H1 (cell line): ENCODE measurements around the gene WEE2. TPM values are rescaled to one million over a fixed set of nuclear protein-coding genes. Genes with fewer than 3 reads are reported as not detected.

Experiments
- CTCF ChIA-PET: fragments of 300-600 bp; sonication (Branson Sonifier 250); formaldehyde crosslinking; loops from one replicate; lab custom pipeline; 2021; ENCODE audit not compliant: partially characterized antibody; lab: Charles Lee
- POLR2A ChIA-PET: fragments of 300-600 bp; sonication (Branson Sonifier 250); formaldehyde crosslinking; loops from one replicate; lab custom pipeline; 2021; ENCODE audit warnings: inconsistent platforms; ENCODE audit not compliant: partially characterized antibody; lab: Charles Lee
- DNase-seq, 2 experiments: peaks; one replicate each; pipeline versions ENCODE4 v3.0.0 to v3.0.0-alpha.2; 2010 to 2022; ENCODE audit warnings: low spot score in 2 of 2, low read depth in 1 of 2, mixed read lengths in 1 of 2
- FAIRE-seq: peaks from 2 replicates; lab custom pipeline; 2011; peaks lifted over from hg19 to GRCh38; lab: Jason Lieb, UNC
- H2AFZ ChIP-seq: 2 replicates; pipeline ENCODE4 v1.8.1; 2012; ENCODE audit warnings: low read length, inconsistent platforms
- H2AK5ac ChIP-seq: 2 replicates; pipeline ENCODE4 v1.6.1; 2013; ENCODE audit warnings: low read depth, low read length
- H2BK120ac ChIP-seq: replicated peaks from 2 replicates; pipeline ENCODE3; 2013; ENCODE audit warnings: low read depth, low read length, inconsistent platforms
- H2BK12ac ChIP-seq: 2 replicates; pipeline ENCODE4 v1.6.1; 2013; ENCODE audit warnings: low read depth, low read length
- H2BK15ac ChIP-seq: 2 replicates; pipeline ENCODE4 v1.6.1; 2013; ENCODE audit warnings: low read length
- H2BK20ac ChIP-seq: 2 replicates; pipeline ENCODE4 v1.6.1; 2013; ENCODE audit warnings: low read length
- H2BK5ac ChIP-seq: 2 replicates; pipeline ENCODE4 v1.6.1; 2013; ENCODE audit warnings: low read depth, low read length
- H3K14ac ChIP-seq: 2 replicates; pipeline ENCODE4 v1.6.1; 2013; ENCODE audit warnings: inconsistent platforms; ENCODE audit not compliant: insufficient read length
- H3K18ac ChIP-seq: 2 replicates; pipeline ENCODE4 v1.6.1; 2013; ENCODE audit warnings: low read length; ENCODE audit errors: extremely low read depth
- H3K23ac ChIP-seq: 2 replicates; pipeline ENCODE4 v1.6.1; 2013; ENCODE audit warnings: inconsistent platforms; ENCODE audit not compliant: insufficient read length
- H3K23me2 ChIP-seq: 2 replicates; pipeline ENCODE4 v1.6.1; 2013; ENCODE audit warnings: low read depth, low read length
- H3K27ac ChIP-seq: 2 replicates; pipeline ENCODE4 v1.6.1; 2011; ENCODE audit warnings: low read depth, low read length, inconsistent platforms
- H3K27me3 ChIP-seq, 4 experiments: replicated peaks in 1 of 4; 1 replicate in 1 of 4; 2 replicates in 3 of 4; pipeline versions ENCODE4 v1.6.1 to v1.8.1; 2011 to 2013; ENCODE audit warnings: low read length in 3 of 4, mild to moderate bottlenecking in 3 of 4, inconsistent platforms in 2 of 4, mixed read lengths in 2 of 4, moderate library complexity in 1 of 4; ENCODE audit not compliant: control insufficient read depth in 3 of 4, insufficient read depth in 3 of 4; ENCODE audit errors: extremely low read depth in 1 of 4
- H3K36me3 ChIP-seq, 4 experiments: 2 replicates each; pipeline versions ENCODE4 v1.6.1 to v1.8.1; 2011 to 2013; ENCODE audit warnings: mild to moderate bottlenecking in 4 of 4, low read length in 3 of 4, moderate library complexity in 2 of 4, control low read depth in 1 of 4, inconsistent platforms in 1 of 4; ENCODE audit not compliant: insufficient read depth in 4 of 4, control insufficient read depth in 2 of 4
- H3K4ac ChIP-seq: replicated peaks from 2 replicates; pipeline ENCODE3; 2013; ENCODE audit warnings: low read length, low read depth, mixed read lengths, inconsistent platforms; ENCODE audit not compliant: insufficient read length
- H3K4me1 ChIP-seq, 4 experiments: replicated peaks in 1 of 4; 1 replicate in 1 of 4; 2 replicates in 3 of 4; pipeline versions ENCODE4 v1.6.1 to v1.8.1; 2011 to 2013; ENCODE audit warnings: low read length in 3 of 4, inconsistent platforms in 2 of 4, mixed read lengths in 1 of 4; ENCODE audit not compliant: insufficient read depth in 4 of 4, control insufficient read depth in 3 of 4
- H3K4me2 ChIP-seq, 2 experiments: 2 replicates each; pipeline versions ENCODE4 v1.6.1 to v1.8.1; 2011 to 2013; ENCODE audit warnings: low read depth in 2 of 2, low read length in 2 of 2, control low read depth in 1 of 2, inconsistent platforms in 1 of 2, mild to moderate bottlenecking in 1 of 2; ENCODE audit not compliant: insufficient read depth in 1 of 2
- H3K4me3 ChIP-seq, 4 experiments: fragments of 200-600, 300-600 bp in 1 of 4; sonication (generic), shearing (Covaris generic), sonication (Bioruptor Twin) in 1 of 4; 2 replicates each; pipeline versions ENCODE4 v1.5.1 to v1.8.1; 2011 to 2016; ENCODE audit warnings: low read length in 4 of 4, low read depth in 3 of 4, control low read depth in 2 of 4, inconsistent platforms in 2 of 4, mild to moderate bottlenecking in 2 of 4, mixed read lengths in 1 of 4, moderate library complexity in 1 of 4; ENCODE audit not compliant: insufficient read depth in 2 of 4; ENCODE audit errors: extremely low read depth in 1 of 4
- H3K56ac ChIP-seq: replicated peaks from 2 replicates; pipeline ENCODE3; 2013; ENCODE audit warnings: low read depth, mild to moderate bottlenecking, mixed read lengths, low read length, inconsistent platforms; ENCODE audit not compliant: insufficient read length
- H3K79me1 ChIP-seq: 2 replicates; pipeline ENCODE4 v1.6.1; 2013; ENCODE audit warnings: low read depth, low read length, control low read depth
- H3K79me2 ChIP-seq, 2 experiments: 2 replicates each; pipeline versions ENCODE4 v1.6.1 to v1.8.1; 2012 to 2013; ENCODE audit warnings: low read length in 2 of 2, mild to moderate bottlenecking in 2 of 2, inconsistent platforms in 1 of 2; ENCODE audit not compliant: insufficient read depth in 2 of 2, control insufficient read depth in 1 of 2
- H3K9ac ChIP-seq, 4 experiments: replicated peaks in 1 of 4; 1 replicate in 1 of 4; 2 replicates in 3 of 4; pipeline versions ENCODE4 v1.6.1 to v1.8.1; 2011 to 2013; ENCODE audit warnings: low read depth in 3 of 4, low read length in 3 of 4, control low read depth in 2 of 4, mild to moderate bottlenecking in 2 of 4, moderate library complexity in 2 of 4, inconsistent platforms in 1 of 4; ENCODE audit errors: extremely low read depth in 1 of 4
- H3K9me3 ChIP-seq, 2 experiments: 2 replicates each; pipeline versions ENCODE4 v1.6.1 to v1.8.1; 2012 to 2013; ENCODE audit warnings: mild to moderate bottlenecking in 2 of 2, moderate library complexity in 2 of 2, control low read depth in 1 of 2, inconsistent platforms in 1 of 2, low read depth in 1 of 2, low read length in 1 of 2, mixed read lengths in 1 of 2; ENCODE audit not compliant: insufficient read depth in 2 of 2
- H4K20me1 ChIP-seq, 2 experiments: replicated peaks in 1 of 2; 2 replicates each; pipeline versions ENCODE3 to v1.8.1; 2011 to 2013; ENCODE audit warnings: inconsistent platforms in 2 of 2, low read length in 2 of 2, mild to moderate bottlenecking in 1 of 2; ENCODE audit not compliant: insufficient read depth in 2 of 2, control insufficient read depth in 1 of 2
- H4K5ac ChIP-seq: 2 replicates; pipeline ENCODE4 v1.6.1; 2013; ENCODE audit warnings: low read length, low read depth, mixed read lengths, inconsistent platforms; ENCODE audit not compliant: insufficient read length
- H4K8ac ChIP-seq: 2 replicates; pipeline ENCODE4 v1.8.0; 2013; ENCODE audit warnings: mild to moderate bottlenecking, moderate library complexity, low read length, inconsistent platforms; ENCODE audit not compliant: insufficient read depth; ENCODE audit errors: extremely low read depth
- H4K91ac ChIP-seq: replicated peaks from 2 replicates; pipeline ENCODE3; 2013; ENCODE audit warnings: low read length, mixed read lengths, inconsistent platforms; ENCODE audit not compliant: insufficient read length
- ATF3 ChIP-seq: IDR thresholded peaks from 2 replicates; pipeline ENCODE4 v1.6.1; 2011; ENCODE audit warnings: low read depth, mild to moderate bottlenecking, low read length; ENCODE audit not compliant: insufficient read depth
- CHD2 ChIP-seq: IDR thresholded peaks from 2 replicates; pipeline ENCODE4 v1.6.1; 2012; ENCODE audit warnings: low read length, improper control_type of control experiment
- FOSL1 ChIP-seq: IDR thresholded peaks from 2 replicates; pipeline ENCODE4 v1.6.1; 2011; ENCODE audit warnings: mild to moderate bottlenecking, low read depth, low read length, moderate library complexity; ENCODE audit not compliant: insufficient read depth
- GTF2F1 ChIP-seq: IDR thresholded peaks from 2 replicates; pipeline ENCODE4 v1.6.1; 2012; ENCODE audit warnings: low read depth, low read length, improper control_type of control experiment, borderline replicate concordance
- JUND ChIP-seq: IDR thresholded peaks from 2 replicates; pipeline ENCODE4 v1.6.1; 2011; ENCODE audit warnings: mild to moderate bottlenecking, improper control_type of control experiment, low read length
- POLR2A ChIP-seq, 2 experiments: IDR thresholded peaks; 1 replicate in 1 of 2; 2 replicates in 1 of 2; pipeline ENCODE4 v1.6.1; 2011; ENCODE audit warnings: low read depth in 2 of 2, low read length in 2 of 2, mild to moderate bottlenecking in 2 of 2; ENCODE audit errors: control extremely low read depth in 1 of 2
- POU5F1 ChIP-seq: IDR thresholded peaks from 2 replicates; pipeline ENCODE4 v1.6.1; 2011; ENCODE audit warnings: low read depth, mild to moderate bottlenecking, low read length, moderate library complexity
- RAD21 ChIP-seq, 2 experiments: IDR thresholded peaks in 1 of 2; conservative IDR thresholded peaks in 1 of 2; 2 replicates each; pipeline ENCODE4 v1.6.1; 2011; ENCODE audit warnings: low read depth in 2 of 2, low read length in 2 of 2, improper control_type of control experiment in 1 of 2, inconsistent platforms in 1 of 2, mild to moderate bottlenecking in 1 of 2, moderate library complexity in 1 of 2
- SUZ12 ChIP-seq: fragments of 200-600 bp; sonication (generic); IDR thresholded peaks from 2 replicates; pipeline ENCODE4 v1.6.1; 2012; ENCODE audit warnings: mild to moderate bottlenecking, inconsistent platforms, low read length, moderate library complexity, mixed read lengths
- TCF12 ChIP-seq: IDR thresholded peaks from 2 replicates; pipeline ENCODE4 v1.6.1; 2011; ENCODE audit warnings: low read depth, mild to moderate bottlenecking, low read length
- WGBS, 2 experiments: shearing (Covaris generic) in 1 of 2; methylation state at CpG; one replicate each; pipeline versions ENCODE4 v1.1.6 to v1.1.7; 2013 to 2015; ENCODE audit warnings: low lambda C conversion rate in 2 of 2, mixed read lengths in 2 of 2, inconsistent platforms in 1 of 2, low coverage in 1 of 2, missing lambda C conversion rate in 1 of 2; ENCODE audit not compliant: insufficient replicate concordance in 2 of 2, insufficient coverage in 1 of 2, insufficient read length in 1 of 2; ENCODE audit errors: extremely low coverage in 1 of 2, missing lambda C conversion rate in 1 of 2; 5-methylcytosine and 5-hydroxymethylcytosine counted together
- polyA plus RNA-seq, 7 experiments: library from polyadenylated mRNA; depleted of rRNA in 3 of 7; stranded (reverse) in 5 of 7; unstranded in 2 of 7; fragments of >200 nt in 5 of 7; fragments of 200-250 nt in 2 of 7; gene quantifications; 1 replicate in 5 of 7; 2 replicates in 1 of 7; 4 replicates in 1 of 7; pipeline versions ENCODE4 v1.2.1 to v1.2.3, GENCODE V29; 2011 to 2013; ENCODE audit warnings: missing spikeins in 2 of 7, mixed read lengths in 2 of 7
- total RNA-seq: library from RNA; stranded (reverse); fragmentation: NEBNext Ultra II Directional; extraction: Animal tissue kit (Norgen Biotek cat#: 25700); gene quantifications from 2 replicates; pipeline ENCODE4 v1.2.1, GENCODE V29; 2021

Gene WEE2
- total and polyA plus RNA-seq, 2 of the 8 experiments (the other 6 are each of a cell fraction or from before 2014, with no cell fraction given): 0.02 TPM; not detected in 1

DNA sequence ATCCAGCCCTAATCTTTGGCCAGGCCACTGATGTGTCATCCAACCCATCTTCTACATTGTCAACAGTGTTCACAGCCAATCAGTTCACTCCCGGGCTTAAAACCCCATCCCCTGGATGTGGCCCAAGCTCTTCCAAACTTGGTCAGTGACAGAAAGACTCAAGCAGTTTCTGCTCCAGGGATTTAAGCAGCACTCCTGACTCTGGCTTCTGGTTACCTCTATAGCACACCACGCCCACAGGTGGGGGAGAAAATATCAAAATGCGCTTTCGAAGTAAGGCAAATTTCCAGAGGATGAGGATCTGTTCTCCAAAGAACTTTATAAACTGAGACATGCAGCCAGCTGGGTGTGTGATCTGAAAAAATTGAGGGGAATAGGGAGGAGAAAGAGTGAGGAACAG, 42.1 kb upstream of the WEE2 start:
- H3K56ac ChIP-seq: no peak overlapping the region
- no peak overlapping the region for H2AFZ ChIP-seq
- no peaks in the 10 kb centered on the region for H3K27me3 ChIP-seq
- H3K9ac ChIP-seq: no peak overlapping the region
- no peaks in the 10 kb centered on the region; the same call in 1 of the 2 replicates for H3K79me1 ChIP-seq
- POLR2A ChIA-PET: no interaction called here
- FAIRE-seq: no peak
- H4K91ac ChIP-seq: no peak overlapping the region
- no peak overlapping the region for H2BK15ac ChIP-seq
- H4K20me1 ChIP-seq: no peaks in the 10 kb centered on the region
- no peak overlapping the region for H3K4ac ChIP-seq
- H3K14ac ChIP-seq: no peak overlapping the region
- no peak overlapping the region for H4K8ac ChIP-seq
- H2BK120ac ChIP-seq: no peak overlapping the region
- no peak overlapping the region for H2BK12ac ChIP-seq
- TF ChIP-seq FOSL1: no peak
- TF ChIP-seq POLR2A (IDR thresholded peaks at IDR 0.05; ENCODE audit: control extremely low read depth in 1 of 2, low read depth in 2 of 2, low read length in 2 of 2): no peak
- TF ChIP-seq SUZ12: no peak
- no peak for TF ChIP-seq CHD2
- no peak for TF ChIP-seq JUND
- TF ChIP-seq ATF3: no peak
- no peak for TF ChIP-seq RAD21 (IDR thresholded peaks at IDR 0.05 in 1 of 2, conservative IDR thresholded peaks at IDR 0.05 in 1 of 2; ENCODE audit: low read depth in 2 of 2, low read length in 2 of 2)
- TF ChIP-seq POU5F1: no peak
- no peak for TF ChIP-seq GTF2F1
- no peak for TF ChIP-seq TCF12
- TF ChIP-seq, all 59 proteins: peak for 0
- H4K5ac ChIP-seq: no peak overlapping the region
- H2BK5ac ChIP-seq: no peak overlapping the region
- no peaks in the 10 kb centered on the region for H3K4me1 ChIP-seq
- 93% methylated on average over 4 of the region's 4 CpGs; no CpG with 5 or more reads in 1 of the 2 experiments for WGBS, 2 experiments
- no peaks in the 10 kb centered on the region for H3K9me3 ChIP-seq
- H3K79me2 ChIP-seq: no peaks in the 10 kb centered on the region
- no peak overlapping the region for H3K4me2 ChIP-seq
- no peak overlapping the region for H3K18ac ChIP-seq
- peaks cover 2 to 31% (median 16%) of the 10 kb centered on the region in 4 experiments; a peak in 7 of 8 replicates for H3K36me3 ChIP-seq
- no peak overlapping the region for H3K27ac ChIP-seq
- CTCF ChIA-PET: interaction anchor here (1.1 to 5.4 kb wide), 3 partner anchors 8 to 12 kb away, joined by 3 to 51 read pairs (median 12); no protein-coding TSS in a partner anchor
- DNase-seq: no peak
- no peak overlapping the region for H2AK5ac ChIP-seq
- H3K4me3 ChIP-seq: no peak overlapping the region
- no peak overlapping the region for H3K23ac ChIP-seq
- H3K23me2 ChIP-seq: no peaks in the 10 kb centered on the region
- H2BK20ac ChIP-seq: no peak overlapping the region
